HepG2 (cell line): ENCODE data around the gene TDRD9. TPM values are rescaled to one million over a fixed set of nuclear protein-coding genes. Genes with fewer than 3 reads are reported as not detected.

Source experiments
- ARNTL ChIP-seq: sonication (generic); formaldehyde crosslinking; IDR thresholded peaks from 2 replicates; pipeline ENCODE4 v1.4.0; 2020; ENCODE audit warnings: mild to moderate bottlenecking, missing genetic modification reagents
- HMGXB4 ChIP-seq, 2 experiments: sonication (generic) in 1 of 2; formaldehyde crosslinking in 1 of 2; IDR thresholded peaks; 2 replicates each; pipeline versions ENCODE4 v1.4.0 to v1.6.1; 2018 to 2020; ENCODE audit warnings: missing genetic modification reagents in 2 of 2, borderline replicate concordance in 1 of 2, low read depth in 1 of 2, mild to moderate bottlenecking in 1 of 2, missing biosample characterization in 1 of 2
- IKZF4 ChIP-seq: sonication (generic); formaldehyde crosslinking; IDR thresholded peaks from 2 replicates; pipeline ENCODE4 v1.5.1; 2020; ENCODE audit warnings: borderline replicate concordance, mild to moderate bottlenecking, low read depth, missing genetic modification reagents; ENCODE audit errors: not compliant biosample characterization
- NCOA2 ChIP-seq: sonication (generic); formaldehyde crosslinking; IDR thresholded peaks from 2 replicates; pipeline ENCODE4 v1.8.0; 2022; ENCODE audit warnings: inconsistent platforms
- RBM22 ChIP-seq: fragments of 200-400 bp; formaldehyde crosslinking; optimal IDR thresholded peaks from 2 replicates; pipeline ENCODE3; 2017; ENCODE audit warnings: mild to moderate bottlenecking, low read length, moderate library complexity
- SMARCC2 ChIP-seq: fragments of 450-650 bp; IDR thresholded peaks from 2 replicates; pipeline ENCODE4 v1.6.1; 2017; ENCODE audit warnings: antibody characterized with exemption, mild to moderate bottlenecking
- WIZ ChIP-seq: sonication (generic); formaldehyde crosslinking; IDR thresholded peaks from 2 replicates; pipeline ENCODE4 v1.5.1; 2020; ENCODE audit warnings: mild to moderate bottlenecking, missing genetic modification reagents
- ZBTB10 ChIP-seq: sonication (generic); formaldehyde crosslinking; IDR thresholded peaks from 2 replicates; pipeline ENCODE4 v1.4.0; 2020; ENCODE audit warnings: missing genetic modification reagents, borderline replicate concordance
- ZNF317 ChIP-seq: sonication (generic); formaldehyde crosslinking; IDR thresholded peaks from 2 replicates; pipeline ENCODE4 v1.5.0; 2020; ENCODE audit warnings: mild to moderate bottlenecking, missing genetic modification reagents
- ZNF329 ChIP-seq: sonication (generic); formaldehyde crosslinking; IDR thresholded peaks from 2 replicates; pipeline ENCODE4 v1.9.0; 2021; ENCODE audit warnings: low read depth, mild to moderate bottlenecking, missing genetic modification reagents
- polyA plus RNA-seq, 8 experiments: library from polyadenylated mRNA; depleted of rRNA in 3 of 8; stranded (reverse) in 7 of 8; unstranded in 1 of 8; fragments of >200 nt; fragmentation: Illumina TruSeq in 4 of 8; extraction: Trizol in 4 of 8; gene quantifications; 2 replicates each; pipeline versions ENCODE4 v1.2.1 to v1.2.3, GENCODE V29; 2011 to 2016; ENCODE audit warnings: low read depth in 4 of 8, missing spikeins in 1 of 8, mixed read lengths in 1 of 8; ENCODE audit not compliant: insufficient read depth in 1 of 8
- total RNA-seq, 5 experiments: library from RNA; depleted of rRNA; stranded (reverse); fragments of >200 nt; fragmentation: Illumina TruSeq; extraction: Trizol; gene quantifications; 2 replicates each; pipeline ENCODE4 v1.2.3, GENCODE V29; 2016; ENCODE audit warnings: low read depth in 1 of 5
- TF ChIP-seq, protein P1 (sequence below): sonication (generic); formaldehyde crosslinking; IDR thresholded peaks from 2 replicates; pipeline ENCODE4 v1.9.0; 2021; ENCODE audit warnings: mild to moderate bottlenecking, missing genetic modification reagents

TDRD9 gene
- total and polyA plus RNA-seq, 2 of the 13 experiments (the other 11 are each of a cell fraction or from before 2014, with no cell fraction given): not detected

- TF ChIP-seq HMGXB4 (CRISPR knock-in tag; IDR thresholded peaks at IDR 0.05; ENCODE audit: borderline replicate concordance in 1 of 2, low read depth in 1 of 2) (peak; percentile 30 to 86; a peak in 2 of 4 replicates), ZNF317 (CRISPR knock-in tag) (peak; percentile 69; the same call in 1 of the 2 replicates), SMARCC2 (no peak), RBM22 (no peak), WIZ (CRISPR knock-in tag) (peak; percentile 89; the same call in 1 of the 2 replicates), ZNF329 (CRISPR knock-in tag) (peak; percentile 90), IKZF4 (CRISPR knock-in tag) (peak; percentile 99), ZBTB10 (CRISPR knock-in tag) (peak; percentile 64; the same call in 1 of the 2 replicates), ARNTL (peak; percentile 97), NCOA2 (peak; percentile 86)
- TF ChIP-seq, protein P1, sequence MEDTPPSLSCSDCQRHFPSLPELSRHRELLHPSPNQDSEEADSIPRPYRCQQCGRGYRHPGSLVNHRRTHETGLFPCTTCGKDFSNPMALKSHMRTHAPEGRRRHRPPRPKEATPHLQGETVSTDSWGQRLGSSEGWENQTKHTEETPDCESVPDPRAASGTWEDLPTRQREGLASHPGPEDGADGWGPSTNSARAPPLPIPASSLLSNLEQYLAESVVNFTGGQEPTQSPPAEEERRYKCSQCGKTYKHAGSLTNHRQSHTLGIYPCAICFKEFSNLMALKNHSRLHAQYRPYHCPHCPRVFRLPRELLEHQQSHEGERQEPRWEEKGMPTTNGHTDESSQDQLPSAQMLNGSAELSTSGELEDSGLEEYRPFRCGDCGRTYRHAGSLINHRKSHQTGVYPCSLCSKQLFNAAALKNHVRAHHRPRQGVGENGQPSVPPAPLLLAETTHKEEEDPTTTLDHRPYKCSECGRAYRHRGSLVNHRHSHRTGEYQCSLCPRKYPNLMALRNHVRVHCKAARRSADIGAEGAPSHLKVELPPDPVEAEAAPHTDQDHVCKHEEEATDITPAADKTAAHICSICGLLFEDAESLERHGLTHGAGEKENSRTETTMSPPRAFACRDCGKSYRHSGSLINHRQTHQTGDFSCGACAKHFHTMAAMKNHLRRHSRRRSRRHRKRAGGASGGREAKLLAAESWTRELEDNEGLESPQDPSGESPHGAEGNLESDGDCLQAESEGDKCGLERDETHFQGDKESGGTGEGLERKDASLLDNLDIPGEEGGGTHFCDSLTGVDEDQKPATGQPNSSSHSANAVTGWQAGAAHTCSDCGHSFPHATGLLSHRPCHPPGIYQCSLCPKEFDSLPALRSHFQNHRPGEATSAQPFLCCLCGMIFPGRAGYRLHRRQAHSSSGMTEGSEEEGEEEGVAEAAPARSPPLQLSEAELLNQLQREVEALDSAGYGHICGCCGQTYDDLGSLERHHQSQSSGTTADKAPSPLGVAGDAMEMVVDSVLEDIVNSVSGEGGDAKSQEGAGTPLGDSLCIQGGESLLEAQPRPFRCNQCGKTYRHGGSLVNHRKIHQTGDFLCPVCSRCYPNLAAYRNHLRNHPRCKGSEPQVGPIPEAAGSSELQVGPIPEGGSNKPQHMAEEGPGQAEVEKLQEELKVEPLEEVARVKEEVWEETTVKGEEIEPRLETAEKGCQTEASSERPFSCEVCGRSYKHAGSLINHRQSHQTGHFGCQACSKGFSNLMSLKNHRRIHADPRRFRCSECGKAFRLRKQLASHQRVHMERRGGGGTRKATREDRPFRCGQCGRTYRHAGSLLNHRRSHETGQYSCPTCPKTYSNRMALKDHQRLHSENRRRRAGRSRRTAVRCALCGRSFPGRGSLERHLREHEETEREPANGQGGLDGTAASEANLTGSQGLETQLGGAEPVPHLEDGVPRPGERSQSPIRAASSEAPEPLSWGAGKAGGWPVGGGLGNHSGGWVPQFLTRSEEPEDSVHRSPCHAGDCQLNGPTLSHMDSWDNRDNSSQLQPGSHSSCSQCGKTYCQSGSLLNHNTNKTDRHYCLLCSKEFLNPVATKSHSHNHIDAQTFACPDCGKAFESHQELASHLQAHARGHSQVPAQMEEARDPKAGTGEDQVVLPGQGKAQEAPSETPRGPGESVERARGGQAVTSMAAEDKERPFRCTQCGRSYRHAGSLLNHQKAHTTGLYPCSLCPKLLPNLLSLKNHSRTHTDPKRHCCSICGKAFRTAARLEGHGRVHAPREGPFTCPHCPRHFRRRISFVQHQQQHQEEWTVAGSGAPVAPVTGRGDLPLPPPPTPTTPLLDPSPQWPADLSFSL (CRISPR knock-in tag): 0 out of 2 replicates have a peak, but pooled peaks have one; percentile 58
Measured at GRCh38 chr14:103881268-103882201, 46.7 kb upstream of the TDRD9 start (continued).
